HepG2 (cell line): ENCODE data around the gene BRMS1. TPM values are rescaled to one million over a fixed set of nuclear protein-coding genes. Genes with fewer than 3 reads are reported as not detected.

ENCODE experiments used
- AHR ChIP-seq: IDR thresholded peaks from 2 replicates; pipeline ENCODE4 v1.6.1; 2018; ENCODE audit warnings: missing genetic modification reagents, missing compliant biosample characterization
- ARID3A ChIP-seq: IDR thresholded peaks from 2 replicates; pipeline ENCODE4 v1.6.1; 2012; ENCODE audit warnings: low read depth, low read length, improper control_type of control experiment
- CTCF ChIP-seq: sonication (generic); formaldehyde crosslinking; IDR thresholded peaks from 2 replicates; pipeline ENCODE4 v1.5.0; 2020; ENCODE audit warnings: mild to moderate bottlenecking, missing genetic modification reagents, moderate library complexity
- DDIT3 ChIP-seq: sonication (generic); formaldehyde crosslinking; IDR thresholded peaks from 2 replicates; pipeline ENCODE4 v1.4.0; 2020; ENCODE audit warnings: mild to moderate bottlenecking, missing genetic modification reagents
- E2F1 ChIP-seq: sonication (generic); formaldehyde crosslinking; IDR thresholded peaks from 2 replicates; pipeline ENCODE4 v1.5.0; 2020; ENCODE audit warnings: missing genetic modification reagents
- HMGXB4 ChIP-seq, 2 experiments: sonication (generic) in 1 of 2; formaldehyde crosslinking in 1 of 2; IDR thresholded peaks; 2 replicates each; pipeline versions ENCODE4 v1.4.0 to v1.6.1; 2018 to 2020; ENCODE audit warnings: missing genetic modification reagents in 2 of 2, borderline replicate concordance in 1 of 2, low read depth in 1 of 2, mild to moderate bottlenecking in 1 of 2, missing biosample characterization in 1 of 2
- IRX3 ChIP-seq: sonication (generic); formaldehyde crosslinking; IDR thresholded peaks from 2 replicates; pipeline ENCODE4 v1.8.1; 2023; ENCODE audit warnings: mild to moderate bottlenecking, low read depth, missing genetic modification reagents, borderline replicate concordance
- KLF15 ChIP-seq: sonication (generic); formaldehyde crosslinking; IDR thresholded peaks from 2 replicates; pipeline ENCODE4 v1.8.1; 2023; ENCODE audit warnings: borderline replicate concordance, mild to moderate bottlenecking, inconsistent platforms, missing genetic modification reagents, mixed read lengths
- MAFK ChIP-seq, 2 experiments: IDR thresholded peaks in 1 of 2; conservative IDR thresholded peaks in 1 of 2; 2 replicates each; pipeline ENCODE4 v1.6.1; 2011; ENCODE audit warnings: improper control_type of control experiment in 2 of 2, low read length in 2 of 2
- MED1 ChIP-seq: sonication (generic); formaldehyde crosslinking; IDR thresholded peaks from 2 replicates; pipeline ENCODE4 v1.4.0; 2020; ENCODE audit warnings: missing genetic modification reagents
- MEIS2 ChIP-seq: sonication (generic); formaldehyde crosslinking; IDR thresholded peaks from 2 replicates; pipeline ENCODE4 v1.9.0; 2021; ENCODE audit warnings: mild to moderate bottlenecking, missing genetic modification reagents
- NFIC ChIP-seq: IDR thresholded peaks from 2 replicates; pipeline ENCODE4 v1.6.1; 2012; ENCODE audit warnings: mild to moderate bottlenecking, low read length, inconsistent platforms
- POLR2A ChIP-seq, 2 experiments: IDR thresholded peaks; 2 replicates each; pipeline ENCODE4 v1.6.1; 2011; ENCODE audit warnings: low read depth in 2 of 2, low read length in 2 of 2, mild to moderate bottlenecking in 1 of 2, moderate library complexity in 1 of 2; ENCODE audit not compliant: insufficient read depth in 1 of 2
- RCOR2 ChIP-seq: IDR thresholded peaks from 2 replicates; pipeline ENCODE4 v1.6.1; 2016; ENCODE audit warnings: missing biosample characterization, missing genetic modification reagents
- REXO4 ChIP-seq: sonication (generic); formaldehyde crosslinking; IDR thresholded peaks from 2 replicates; pipeline ENCODE4 v1.8.0; 2022; ENCODE audit warnings: missing genetic modification reagents, mild to moderate bottlenecking, borderline replicate concordance
- ZBTB26 ChIP-seq: IDR thresholded peaks from 2 replicates; pipeline ENCODE4 v1.6.1; 2016; ENCODE audit warnings: missing compliant biosample characterization, missing genetic modification reagents, borderline replicate concordance
- ZFP1 ChIP-seq: IDR thresholded peaks from 2 replicates; pipeline ENCODE4 v1.6.1; 2016
- ZNF572 ChIP-seq: sonication (generic); formaldehyde crosslinking; IDR thresholded peaks from 2 replicates; pipeline ENCODE4 v1.5.1; 2020; ENCODE audit warnings: mild to moderate bottlenecking, missing genetic modification reagents
- ZNF615 ChIP-seq: sonication (generic); formaldehyde crosslinking; IDR thresholded peaks from 2 replicates; pipeline ENCODE4 v1.5.0; 2020; ENCODE audit warnings: mild to moderate bottlenecking, missing genetic modification reagents, borderline replicate concordance
- ZNF7 ChIP-seq: IDR thresholded peaks from 2 replicates; pipeline ENCODE4 v1.6.1; 2016; ENCODE audit warnings: missing biosample characterization, missing genetic modification reagents
- ZNF703 ChIP-seq: sonication (generic); formaldehyde crosslinking; IDR thresholded peaks from 2 replicates; pipeline ENCODE4 v1.5.1; 2020; ENCODE audit warnings: missing genetic modification reagents, mild to moderate bottlenecking, moderate library complexity, borderline replicate concordance
- ZNF878 ChIP-seq: sonication (generic); formaldehyde crosslinking; IDR thresholded peaks from 2 replicates; pipeline ENCODE4 v1.8.1; 2023; ENCODE audit warnings: mild to moderate bottlenecking, missing genetic modification reagents, moderate library complexity
- polyA plus RNA-seq, 8 experiments: library from polyadenylated mRNA; depleted of rRNA in 3 of 8; stranded (reverse) in 7 of 8; unstranded in 1 of 8; fragments of >200 nt; fragmentation: Illumina TruSeq in 4 of 8; extraction: Trizol in 4 of 8; gene quantifications; 2 replicates each; pipeline versions ENCODE4 v1.2.1 to v1.2.3, GENCODE V29; 2011 to 2016; ENCODE audit warnings: low read depth in 4 of 8, missing spikeins in 1 of 8, mixed read lengths in 1 of 8; ENCODE audit not compliant: insufficient read depth in 1 of 8
- total RNA-seq, 5 experiments: library from RNA; depleted of rRNA; stranded (reverse); fragments of >200 nt; fragmentation: Illumina TruSeq; extraction: Trizol; gene quantifications; 2 replicates each; pipeline ENCODE4 v1.2.3, GENCODE V29; 2016; ENCODE audit warnings: low read depth in 1 of 5

BRMS1 gene
- total and polyA plus RNA-seq, 2 of the 13 experiments (the other 11 are each of a cell fraction or from before 2014, with no cell fraction given): 15.8 to 55.7 TPM

GRCh38 chr11:66371627-66372415, 26.9 kb upstream of the BRMS1 start, which contains the start of gene SLC29A2 (continued):
- TF ChIP-seq KLF15 (CRISPR knock-in tag) (no peak), ZNF572 (CRISPR knock-in tag) (no peak), AHR (no peak), POLR2A (IDR thresholded peaks at IDR 0.05; ENCODE audit: insufficient read depth in 1 of 2, low read depth in 2 of 2, low read length in 2 of 2) (peak in 1 of 2 experiments; percentile 57; a peak in 2 of 4 replicates), ZFP1 (CRISPR knock-in tag) (no peak), ZBTB26 (CRISPR knock-in tag) (no peak), ZNF703 (CRISPR knock-in tag) (no peak), MEIS2 (no peak), NFIC (no peak), E2F1 (CRISPR knock-in tag) (no peak), MAFK (conservative IDR thresholded peaks at IDR 0.05 in 1 of 2, IDR thresholded peaks at IDR 0.05 in 1 of 2; ENCODE audit: low read length in 2 of 2) (no peak), DDIT3 (CRISPR knock-in tag) (no peak), RCOR2 (CRISPR knock-in tag) (no peak), REXO4 (CRISPR knock-in tag) (no peak), IRX3 (CRISPR knock-in tag) (0 out of 2 replicates have a peak, but pooled peaks have one; percentile 26), ZNF615 (no peak), CTCF (CRISPR knock-in tag) (peak; percentile 27; the same call in 1 of the 2 replicates), ARID3A (no peak), MED1 (CRISPR knock-in tag) (no peak), ZNF7 (CRISPR knock-in tag) (no peak), HMGXB4 (CRISPR knock-in tag; IDR thresholded peaks at IDR 0.05; ENCODE audit: borderline replicate concordance in 1 of 2, low read depth in 1 of 2) (no peak), ZNF878 (no peak)
